SK-N-SH treated with all-trans-retinoic acid at 6 μM for 48 hours (cell line): ENCODE results near the gene MDC1.

ENCODE experiments used
- ATAC-seq: fragments of 200-7000 bp; cut with Tn5 transposase; 3 replicates; pipeline ENCODE4 v1.9.1; 2020; ENCODE audit warnings: mild to moderate bottlenecking, moderate library complexity
- ARNTL ChIP-seq: fragments of 450-650 bp; formaldehyde crosslinking; IDR thresholded peaks from 2 replicates; pipeline ENCODE4 v1.5.0; 2020; ENCODE audit warnings: low read depth, mild to moderate bottlenecking, moderate library complexity, borderline replicate concordance
- BACH2 ChIP-seq: fragments of 250-450 bp; sonication (Bioruptor Pico); IDR thresholded peaks from 2 replicates; pipeline ENCODE4 v1.9.0; 2021; ENCODE audit warnings: mild to moderate bottlenecking, borderline replicate concordance
- CSDC2 ChIP-seq: fragments of 250-450 bp; sonication (Bioruptor Pico); IDR thresholded peaks from 2 replicates; pipeline ENCODE4 v1.5.0; 2020; ENCODE audit warnings: mild to moderate bottlenecking, moderate library complexity
- ESRRG ChIP-seq: fragments of 250-450 bp; sonication (Bioruptor Pico); IDR thresholded peaks from 2 replicates; pipeline ENCODE4 v1.6.1; 2021; ENCODE audit warnings: mild to moderate bottlenecking
- GLIS3 ChIP-seq: fragments of 250-450 bp; sonication (Bioruptor Pico); IDR thresholded peaks from 2 replicates; pipeline ENCODE4 v1.5.0; 2020; ENCODE audit warnings: mild to moderate bottlenecking, moderate library complexity
- ISL1 ChIP-seq: fragments of 250-450 bp; sonication (Bioruptor Pico); IDR thresholded peaks from 2 replicates; pipeline ENCODE4 v2.1.2; 2022; ENCODE audit warnings: mild to moderate bottlenecking, moderate library complexity
- OSR1 ChIP-seq: fragments of 250-450 bp; sonication (Bioruptor Pico); IDR thresholded peaks from 2 replicates; pipeline ENCODE4 v1.8.0; 2022; ENCODE audit warnings: moderate library complexity, mild to moderate bottlenecking, inconsistent platforms
- PPARA ChIP-seq: fragments of 250-450 bp; sonication (Bioruptor Pico); IDR thresholded peaks from 2 replicates; pipeline ENCODE4 v1.5.0; 2020; ENCODE audit warnings: mild to moderate bottlenecking, borderline replicate concordance
- SNAI2 ChIP-seq: fragments of 250-450 bp; sonication (Bioruptor Pico); IDR thresholded peaks from 2 replicates; pipeline ENCODE4 v1.5.0; 2020; ENCODE audit warnings: mild to moderate bottlenecking, moderate library complexity
- TOX ChIP-seq: fragments of 250-450 bp; sonication (Bioruptor Pico); IDR thresholded peaks from 2 replicates; pipeline ENCODE4 v1.8.0; 2021; ENCODE audit warnings: mild to moderate bottlenecking, moderate library complexity, borderline replicate concordance
- ZFP3 ChIP-seq: fragments of 250-450 bp; sonication (Bioruptor Pico); IDR thresholded peaks from 2 replicates; pipeline ENCODE4 v1.5.0; 2020; ENCODE audit warnings: mild to moderate bottlenecking, moderate library complexity
- ZNF70 ChIP-seq: fragments of 450-650 bp; formaldehyde crosslinking; IDR thresholded peaks from 2 replicates; pipeline ENCODE4 v1.5.0; 2020; ENCODE audit warnings: mild to moderate bottlenecking, moderate library complexity
- ZNF8 ChIP-seq: fragments of 450-650 bp; formaldehyde crosslinking; IDR thresholded peaks from 2 replicates; pipeline ENCODE4 v1.5.0; 2020; ENCODE audit warnings: mild to moderate bottlenecking, moderate library complexity
- TF ChIP-seq, protein P1 (sequence below): fragments of 250-450 bp; sonication (Bioruptor Pico); IDR thresholded peaks from 2 replicates; pipeline ENCODE4 v1.8.0; 2020; ENCODE audit warnings: mild to moderate bottlenecking, moderate library complexity, borderline replicate concordance
- TF ChIP-seq, protein P2 (sequence below): fragments of 250-450 bp; sonication (Bioruptor Pico); IDR thresholded peaks from 2 replicates; pipeline ENCODE4 v1.5.1; 2021; ENCODE audit warnings: mild to moderate bottlenecking, moderate library complexity
- TF ChIP-seq, protein P3 (sequence below): fragments of 250-450 bp; sonication (Bioruptor Pico); IDR thresholded peaks from 2 replicates; pipeline ENCODE4 v1.5.1; 2020; ENCODE audit warnings: low read depth, mild to moderate bottlenecking, moderate library complexity
- TF ChIP-seq, protein P4 (sequence below): fragments of 250-450 bp; sonication (Bioruptor Pico); IDR thresholded peaks from 2 replicates; pipeline ENCODE4 v1.5.0; 2020; ENCODE audit warnings: mild to moderate bottlenecking, moderate library complexity

The MDC1 gene

DNA sequence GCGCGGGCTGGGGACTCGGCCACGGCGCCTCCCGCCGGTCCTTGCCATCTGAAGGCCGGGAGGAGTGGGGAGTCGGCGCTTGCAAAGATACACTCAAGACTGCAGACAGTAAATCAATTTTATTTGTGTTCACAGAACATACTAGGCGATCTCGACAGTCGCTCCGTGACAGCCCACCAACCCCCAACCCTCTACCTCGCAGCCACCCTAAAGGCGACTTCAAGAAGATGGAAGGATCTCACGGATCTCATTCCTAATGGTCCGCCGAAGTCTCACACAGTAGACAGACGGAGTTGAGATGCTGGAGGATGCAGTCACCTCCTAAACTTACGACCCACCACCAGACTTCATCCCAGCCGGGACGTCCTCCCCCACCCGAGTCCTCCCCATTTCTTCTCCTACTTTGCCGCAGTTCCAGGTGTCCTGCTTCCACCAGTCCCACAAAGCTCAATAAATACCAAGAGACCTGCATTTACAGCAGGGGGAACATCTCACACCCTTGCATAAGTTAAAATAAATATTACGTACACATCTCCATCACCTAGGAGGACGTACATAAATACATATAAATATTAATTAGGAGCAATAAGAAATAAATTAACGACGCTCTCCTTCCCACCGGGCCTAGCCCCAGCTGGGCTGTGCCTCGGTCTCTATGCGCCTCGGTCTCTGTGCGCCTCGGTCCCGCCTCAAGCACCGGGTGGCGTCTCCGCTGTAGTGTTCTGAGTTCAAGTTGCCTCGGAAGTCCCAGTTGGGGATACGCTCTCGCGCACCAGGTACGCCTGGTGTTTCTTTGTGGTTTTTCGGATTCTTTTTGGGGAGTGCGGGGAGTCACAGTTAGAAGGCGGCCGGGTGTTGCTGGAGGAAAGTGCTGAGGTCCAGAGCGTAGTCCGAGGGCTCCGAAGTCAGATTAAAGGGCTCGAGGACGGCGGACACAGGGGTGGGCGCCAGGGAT is 26.3 kb upstream of the MDC1 start (continued):
- TF ChIP-seq TOX (CRISPR knock-in tag) (no peak), ARNTL (CRISPR knock-in tag) (no peak), PPARA (no peak), ZFP3 (CRISPR knock-in tag) (peak; percentile 70)
- TF ChIP-seq, protein P1, sequence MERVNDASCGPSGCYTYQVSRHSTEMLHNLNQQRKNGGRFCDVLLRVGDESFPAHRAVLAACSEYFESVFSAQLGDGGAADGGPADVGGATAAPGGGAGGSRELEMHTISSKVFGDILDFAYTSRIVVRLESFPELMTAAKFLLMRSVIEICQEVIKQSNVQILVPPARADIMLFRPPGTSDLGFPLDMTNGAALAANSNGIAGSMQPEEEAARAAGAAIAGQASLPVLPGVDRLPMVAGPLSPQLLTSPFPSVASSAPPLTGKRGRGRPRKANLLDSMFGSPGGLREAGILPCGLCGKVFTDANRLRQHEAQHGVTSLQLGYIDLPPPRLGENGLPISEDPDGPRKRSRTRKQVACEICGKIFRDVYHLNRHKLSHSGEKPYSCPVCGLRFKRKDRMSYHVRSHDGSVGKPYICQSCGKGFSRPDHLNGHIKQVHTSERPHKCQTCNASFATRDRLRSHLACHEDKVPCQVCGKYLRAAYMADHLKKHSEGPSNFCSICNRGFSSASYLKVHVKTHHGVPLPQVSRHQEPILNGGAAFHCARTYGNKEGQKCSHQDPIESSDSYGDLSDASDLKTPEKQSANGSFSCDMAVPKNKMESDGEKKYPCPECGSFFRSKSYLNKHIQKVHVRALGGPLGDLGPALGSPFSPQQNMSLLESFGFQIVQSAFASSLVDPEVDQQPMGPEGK (CRISPR knock-in tag) = no peak
- TF ChIP-seq, protein P2, sequence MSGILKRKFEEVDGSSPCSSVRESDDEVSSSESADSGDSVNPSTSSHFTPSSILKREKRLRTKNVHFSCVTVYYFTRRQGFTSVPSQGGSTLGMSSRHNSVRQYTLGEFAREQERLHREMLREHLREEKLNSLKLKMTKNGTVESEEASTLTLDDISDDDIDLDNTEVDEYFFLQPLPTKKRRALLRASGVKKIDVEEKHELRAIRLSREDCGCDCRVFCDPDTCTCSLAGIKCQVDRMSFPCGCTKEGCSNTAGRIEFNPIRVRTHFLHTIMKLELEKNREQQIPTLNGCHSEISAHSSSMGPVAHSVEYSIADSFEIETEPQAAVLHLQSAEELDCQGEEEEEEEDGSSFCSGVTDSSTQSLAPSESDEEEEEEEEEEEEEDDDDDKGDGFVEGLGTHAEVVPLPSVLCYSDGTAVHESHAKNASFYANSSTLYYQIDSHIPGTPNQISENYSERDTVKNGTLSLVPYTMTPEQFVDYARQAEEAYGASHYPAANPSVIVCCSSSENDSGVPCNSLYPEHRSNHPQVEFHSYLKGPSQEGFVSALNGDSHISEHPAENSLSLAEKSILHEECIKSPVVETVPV (CRISPR knock-in tag) = no peak
- TF ChIP-seq, all 23 proteins: peak for 3

DNA sequence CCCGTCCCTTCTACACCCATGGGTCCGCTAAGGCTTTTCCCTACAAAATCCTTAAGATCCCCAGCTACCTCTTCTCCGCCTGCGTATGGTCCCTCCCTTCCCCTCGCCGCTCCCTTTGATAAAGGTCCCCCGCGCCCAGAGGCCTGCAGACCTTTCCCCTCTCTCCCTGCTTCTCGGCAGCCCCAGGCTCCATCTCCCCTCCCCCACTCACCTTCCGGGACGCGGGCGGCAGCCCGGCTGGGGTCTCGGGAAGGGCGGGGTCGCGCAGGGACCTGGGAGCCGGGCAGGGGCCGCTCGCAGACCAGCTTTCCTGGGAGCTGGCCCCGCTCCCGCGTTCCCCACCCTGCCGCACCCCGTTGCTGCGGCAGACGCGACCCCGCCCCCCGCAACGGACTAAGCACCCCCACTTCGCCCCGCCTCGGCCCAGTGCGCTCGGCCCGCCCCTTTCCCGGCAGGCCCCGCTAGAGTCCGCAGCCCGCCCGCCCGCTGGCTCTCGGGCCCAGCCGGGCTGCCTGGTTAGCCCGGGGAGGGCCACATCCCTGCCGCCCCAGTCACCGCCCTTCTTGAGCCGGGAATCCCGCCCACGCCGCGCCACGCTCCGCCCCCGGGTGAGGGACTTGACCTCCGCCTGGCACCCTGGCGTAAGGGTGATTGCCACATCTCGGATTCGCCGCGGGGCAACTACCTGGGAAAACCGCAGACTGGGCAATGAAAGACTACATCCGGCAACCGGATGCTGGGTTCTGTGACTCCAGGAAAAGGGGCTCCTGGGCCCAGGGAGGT is 25.4 kb upstream of the MDC1 start, which contains the start of gene FLOT1:
TSS of gene FLOT1 (minus strand) at position 372 of the 783 bp plus-strand sequence. CDS start 498 bp downstream, outside the sequence.
- TF ChIP-seq, protein P3, sequence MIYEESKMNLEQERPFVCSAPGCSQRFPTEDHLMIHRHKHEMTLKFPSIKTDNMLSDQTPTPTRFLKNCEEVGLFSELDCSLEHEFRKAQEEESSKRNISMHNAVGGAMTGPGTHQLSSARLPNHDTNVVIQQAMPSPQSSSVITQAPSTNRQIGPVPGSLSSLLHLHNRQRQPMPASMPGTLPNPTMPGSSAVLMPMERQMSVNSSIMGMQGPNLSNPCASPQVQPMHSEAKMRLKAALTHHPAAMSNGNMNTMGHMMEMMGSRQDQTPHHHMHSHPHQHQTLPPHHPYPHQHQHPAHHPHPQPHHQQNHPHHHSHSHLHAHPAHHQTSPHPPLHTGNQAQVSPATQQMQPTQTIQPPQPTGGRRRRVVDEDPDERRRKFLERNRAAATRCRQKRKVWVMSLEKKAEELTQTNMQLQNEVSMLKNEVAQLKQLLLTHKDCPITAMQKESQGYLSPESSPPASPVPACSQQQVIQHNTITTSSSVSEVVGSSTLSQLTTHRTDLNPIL (CRISPR knock-in tag) = no peak
- TF ChIP-seq ZNF70 (CRISPR knock-in tag) (no peak), SNAI2 (CRISPR knock-in tag) (0 out of 2 replicates have a peak, but pooled peaks have one; percentile 8), BACH2 (CRISPR knock-in tag) (no peak), CSDC2 (CRISPR knock-in tag) (no peak), GLIS3 (no peak; the same call in 1 of the 2 replicates), OSR1 (no peak), ZNF8 (CRISPR knock-in tag) (no peak), ZFP3 (CRISPR knock-in tag) (no peak)
- TF ChIP-seq, protein P1 (CRISPR knock-in tag) = peak; percentile 95
- TF ChIP-seq, protein P4, sequence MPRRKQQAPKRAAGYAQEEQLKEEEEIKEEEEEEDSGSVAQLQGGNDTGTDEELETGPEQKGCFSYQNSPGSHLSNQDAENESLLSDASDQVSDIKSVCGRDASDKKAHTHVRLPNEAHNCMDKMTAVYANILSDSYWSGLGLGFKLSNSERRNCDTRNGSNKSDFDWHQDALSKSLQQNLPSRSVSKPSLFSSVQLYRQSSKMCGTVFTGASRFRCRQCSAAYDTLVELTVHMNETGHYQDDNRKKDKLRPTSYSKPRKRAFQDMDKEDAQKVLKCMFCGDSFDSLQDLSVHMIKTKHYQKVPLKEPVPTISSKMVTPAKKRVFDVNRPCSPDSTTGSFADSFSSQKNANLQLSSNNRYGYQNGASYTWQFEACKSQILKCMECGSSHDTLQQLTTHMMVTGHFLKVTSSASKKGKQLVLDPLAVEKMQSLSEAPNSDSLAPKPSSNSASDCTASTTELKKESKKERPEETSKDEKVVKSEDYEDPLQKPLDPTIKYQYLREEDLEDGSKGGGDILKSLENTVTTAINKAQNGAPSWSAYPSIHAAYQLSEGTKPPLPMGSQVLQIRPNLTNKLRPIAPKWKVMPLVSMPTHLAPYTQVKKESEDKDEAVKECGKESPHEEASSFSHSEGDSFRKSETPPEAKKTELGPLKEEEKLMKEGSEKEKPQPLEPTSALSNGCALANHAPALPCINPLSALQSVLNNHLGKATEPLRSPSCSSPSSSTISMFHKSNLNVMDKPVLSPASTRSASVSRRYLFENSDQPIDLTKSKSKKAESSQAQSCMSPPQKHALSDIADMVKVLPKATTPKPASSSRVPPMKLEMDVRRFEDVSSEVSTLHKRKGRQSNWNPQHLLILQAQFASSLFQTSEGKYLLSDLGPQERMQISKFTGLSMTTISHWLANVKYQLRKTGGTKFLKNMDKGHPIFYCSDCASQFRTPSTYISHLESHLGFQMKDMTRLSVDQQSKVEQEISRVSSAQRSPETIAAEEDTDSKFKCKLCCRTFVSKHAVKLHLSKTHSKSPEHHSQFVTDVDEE (CRISPR knock-in tag) = no peak
- peak; percentile 95 for ATAC-seq

DNA sequence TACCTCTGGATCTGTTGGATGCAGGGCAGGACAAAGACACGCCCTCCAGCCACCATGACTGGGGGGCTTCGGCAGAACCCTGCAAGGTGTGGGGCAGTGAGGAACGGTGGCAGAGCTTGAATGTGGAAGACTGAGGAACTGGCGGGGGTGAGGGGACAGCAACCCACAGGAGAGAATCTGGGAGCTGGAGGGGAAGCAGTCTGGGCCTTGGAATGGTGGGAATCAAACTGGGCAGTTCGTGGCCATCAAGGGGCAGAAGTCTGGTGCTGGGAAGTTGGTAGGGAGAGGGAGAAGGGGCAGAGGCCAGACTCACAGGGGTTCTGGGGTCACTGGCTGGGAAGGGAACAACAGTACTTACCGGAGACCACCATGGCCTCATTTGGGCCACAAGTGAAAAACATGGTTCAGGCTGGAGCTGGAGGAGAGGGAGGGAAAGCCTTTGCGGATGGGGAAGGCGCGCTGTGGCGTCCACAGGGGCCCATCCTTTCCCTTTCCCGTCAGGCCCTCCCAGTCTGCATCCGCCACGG is 24.8 kb upstream of the MDC1 start:
- ATAC-seq = peak; percentile 58
- TF ChIP-seq ZNF8 (CRISPR knock-in tag) (no peak), ISL1 (CRISPR knock-in tag) (no peak), GLIS3 (no peak), PPARA (no peak), ZFP3 (CRISPR knock-in tag) (no peak), ESRRG (peak; percentile 71; the same call in 1 of the 2 replicates)
